Neural progenitor cell (in vitro differentiated cells): ENCODE data around the gene TWSG1. TPM values are rescaled to one million over a fixed set of nuclear protein-coding genes. Genes with fewer than 3 reads are reported as not detected.
"Not testable (repeated sequence)": the region's sequence is repeated elsewhere in the genome, so short reads cannot be mapped to it uniquely, and the experiment has no call there.

ENCODE experiments used
- DNase-seq: peaks from one replicate; pipeline ENCODE4 v3.0.0-alpha.2; 2016; ENCODE audit warnings: low spot score
- H2AFZ ChIP-seq: fragments of 200-600 bp; sonication (generic); replicated peaks from 2 replicates; pipeline ENCODE4 v1.6.1; 2016; ENCODE audit warnings: antibody characterized with exemption
- H3F3A ChIP-seq: fragments of 200-600 bp; sonication (generic); 2 replicates; pipeline ENCODE4 v1.6.1; 2016; ENCODE audit warnings: antibody characterized with exemption, low read depth
- H3K27ac ChIP-seq: fragments of 200-600 bp; sonication (generic); 2 replicates; pipeline ENCODE4 v1.5.1; 2016; ENCODE audit warnings: mild to moderate bottlenecking
- H3K27me3 ChIP-seq: fragments of 200-600 bp; sonication (generic); 2 replicates; pipeline ENCODE4 v1.6.1; 2016; ENCODE audit warnings: mild to moderate bottlenecking, moderate library complexity
- H3K36me3 ChIP-seq: fragments of 200-600 bp; sonication (generic); 2 replicates; pipeline ENCODE4 v1.5.1; 2016
- H3K4me1 ChIP-seq: fragments of 200-600 bp; sonication (generic); 2 replicates; pipeline ENCODE4 v1.6.1; 2016; ENCODE audit warnings: mixed run types
- H3K4me2 ChIP-seq: fragments of 200-600 bp; sonication (generic); 2 replicates; pipeline ENCODE4 v1.6.1; 2016
- H3K4me3 ChIP-seq: fragments of 200-600 bp; sonication (generic); 2 replicates; pipeline ENCODE4 v1.5.1; 2016
- H3K79me2 ChIP-seq: fragments of 200-600 bp; sonication (generic); 2 replicates; pipeline ENCODE4 v1.6.1; 2016; ENCODE audit warnings: low read depth
- H3K9ac ChIP-seq: fragments of 200-600 bp; sonication (generic); 2 replicates; pipeline ENCODE4 v1.6.1; 2016
- H3K9me3 ChIP-seq: fragments of 200-600 bp; sonication (generic); 2 replicates; pipeline ENCODE4 v1.5.1; 2016; ENCODE audit warnings: low read depth
- H4K20me1 ChIP-seq: fragments of 200-600 bp; sonication (generic); 2 replicates; pipeline ENCODE4 v1.6.1; 2016; ENCODE audit warnings: low read depth
- H3K27ac Mint-ChIP-seq: 3 replicates; pipeline ENCODE4 v1.8.0; 2021; ENCODE audit warnings: mixed read lengths
- H3K27me3 Mint-ChIP-seq: 2 replicates; pipeline ENCODE4 v1.8.0; 2022; ENCODE audit warnings: low read depth, mild to moderate bottlenecking, inconsistent platforms, moderate library complexity, mixed read lengths; ENCODE audit not compliant: insufficient read depth
- H3K36me3 Mint-ChIP-seq: 3 replicates; pipeline ENCODE4 v1.8.0; 2021; ENCODE audit warnings: mixed read lengths
- H3K4me1 Mint-ChIP-seq: 3 replicates; pipeline ENCODE4 v1.8.0; 2021; ENCODE audit warnings: mixed read lengths
- H3K4me3 Mint-ChIP-seq: 3 replicates; pipeline ENCODE4 v1.8.0; 2021; ENCODE audit warnings: mild to moderate bottlenecking, moderate library complexity, mixed read lengths
- H3K9me3 Mint-ChIP-seq: 3 replicates; pipeline ENCODE4 v1.8.0; 2020; ENCODE audit warnings: mixed read lengths
- EZH2 ChIP-seq: fragments of 200-600 bp; sonication (generic); IDR thresholded peaks from 2 replicates; pipeline ENCODE4 v1.6.1; 2017; ENCODE audit warnings: antibody characterized with exemption, mild to moderate bottlenecking, moderate library complexity
- EZH2phosphoT487 ChIP-seq: fragments of 200-600 bp; sonication (generic); IDR thresholded peaks from 2 replicates; pipeline ENCODE4 v1.6.1; 2017; ENCODE audit warnings: antibody characterized with exemption
- total RNA-seq: library from RNA; depleted of rRNA; stranded (reverse); fragments of >200 nt; gene quantifications from 2 replicates; pipeline ENCODE4 v1.2.3, GENCODE V29; 2015; ENCODE audit warnings: low replicate concordance
- TF ChIP-seq, protein P1 (sequence below): fragments of 200-600 bp; sonication (generic); IDR thresholded peaks from 2 replicates; pipeline ENCODE4 v1.5.1; 2017; ENCODE audit warnings: antibody characterized with exemption, mild to moderate bottlenecking

TWSG1 gene
- total RNA-seq, 1 donor from 2014 or later, result 87.9 TPM

DNA sequence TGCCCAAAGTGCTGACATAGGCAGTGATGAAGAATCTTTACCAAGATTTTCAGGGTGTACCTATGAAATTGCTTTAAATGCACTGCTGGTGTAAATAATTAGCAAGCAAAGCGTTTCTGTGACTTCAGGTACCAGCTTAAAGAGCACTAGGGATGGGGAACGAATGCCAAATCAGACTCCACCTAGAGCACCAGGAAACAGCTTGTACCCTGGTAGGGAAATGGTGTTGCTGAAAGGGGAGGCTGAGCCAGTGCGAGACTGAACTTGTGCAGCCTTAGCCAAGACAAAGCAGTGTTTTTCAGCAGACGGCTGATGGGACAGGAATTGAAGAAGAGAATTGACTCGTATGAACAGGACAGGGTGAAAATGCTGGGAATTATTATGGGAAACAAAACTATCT, 65.6 kb downstream of the TWSG1 start:
- Histone ChIP-seq H3K4me2 (no peak overlapping the region), H3K27me3 (no peaks in the 10 kb centered on the region), H3K4me3 (no peak overlapping the region), H3F3A (peaks cover 9% of the 10 kb centered on the region), H3K9ac (no peak overlapping the region), H4K20me1 (no peaks in the 10 kb centered on the region), H3K79me2 (no peaks in the 10 kb centered on the region), H3K36me3 (no peaks in the 10 kb centered on the region), H2AFZ (no peak overlapping the region), H3K9me3 (no peaks in the 10 kb centered on the region), H3K4me1 (no peaks in the 10 kb centered on the region), H3K27ac (no peak overlapping the region)
- no peaks in the 10 kb centered on the region for H3K9me3 Mint-ChIP-seq
- no peak overlapping the region for H3K4me3 Mint-ChIP-seq
- TF ChIP-seq EZH2phosphoT487 (no peak), EZH2 (no peak)
- TF ChIP-seq, protein P1, sequence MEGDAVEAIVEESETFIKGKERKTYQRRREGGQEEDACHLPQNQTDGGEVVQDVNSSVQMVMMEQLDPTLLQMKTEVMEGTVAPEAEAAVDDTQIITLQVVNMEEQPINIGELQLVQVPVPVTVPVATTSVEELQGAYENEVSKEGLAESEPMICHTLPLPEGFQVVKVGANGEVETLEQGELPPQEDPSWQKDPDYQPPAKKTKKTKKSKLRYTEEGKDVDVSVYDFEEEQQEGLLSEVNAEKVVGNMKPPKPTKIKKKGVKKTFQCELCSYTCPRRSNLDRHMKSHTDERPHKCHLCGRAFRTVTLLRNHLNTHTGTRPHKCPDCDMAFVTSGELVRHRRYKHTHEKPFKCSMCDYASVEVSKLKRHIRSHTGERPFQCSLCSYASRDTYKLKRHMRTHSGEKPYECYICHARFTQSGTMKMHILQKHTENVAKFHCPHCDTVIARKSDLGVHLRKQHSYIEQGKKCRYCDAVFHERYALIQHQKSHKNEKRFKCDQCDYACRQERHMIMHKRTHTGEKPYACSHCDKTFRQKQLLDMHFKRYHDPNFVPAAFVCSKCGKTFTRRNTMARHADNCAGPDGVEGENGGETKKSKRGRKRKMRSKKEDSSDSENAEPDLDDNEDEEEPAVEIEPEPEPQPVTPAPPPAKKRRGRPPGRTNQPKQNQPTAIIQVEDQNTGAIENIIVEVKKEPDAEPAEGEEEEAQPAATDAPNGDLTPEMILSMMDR, result no peak
- no peak overlapping the region for H3K27ac Mint-ChIP-seq
- H3K36me3 Mint-ChIP-seq, result peaks cover 22% of the 10 kb centered on the region
- no peaks in the 10 kb centered on the region for H3K4me1 Mint-ChIP-seq
- H3K27me3 Mint-ChIP-seq, result peaks cover 3% of the 10 kb centered on the region
- no peak for DNase-seq

DNA sequence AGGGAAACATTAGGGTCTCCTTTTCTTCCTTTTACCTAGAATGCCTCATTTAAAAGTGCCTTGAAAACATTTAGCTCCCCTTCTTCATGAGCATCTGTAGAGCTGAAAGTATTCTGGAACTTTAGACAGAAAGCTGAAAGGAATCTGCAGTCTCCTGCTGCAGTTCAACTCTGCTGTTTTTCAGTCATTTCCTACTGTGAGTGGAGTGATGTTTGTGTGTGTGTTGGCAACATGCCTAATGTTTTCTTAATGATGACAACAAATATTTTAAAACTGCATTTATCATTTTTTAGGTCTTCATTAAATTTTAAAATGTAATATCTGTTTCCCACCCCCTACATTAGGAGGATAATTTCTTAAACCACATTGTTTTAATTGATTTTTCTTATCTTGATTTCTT, 66.6 kb downstream of the TWSG1 start:
- H3K4me2 ChIP-seq, result no peak overlapping the region
- no peaks in the 10 kb centered on the region for H3K27me3 ChIP-seq
- no peak overlapping the region for H2AFZ ChIP-seq
- no peak overlapping the region for H3K9ac ChIP-seq
- peaks cover 9% of the 10 kb centered on the region for H3F3A ChIP-seq
- no peaks in the 10 kb centered on the region for H3K79me2 ChIP-seq
- no peaks in the 10 kb centered on the region for H3K4me1 ChIP-seq
- no peak for DNase-seq
- H3K4me1 Mint-ChIP-seq, result no peaks in the 10 kb centered on the region
- H3K9me3 Mint-ChIP-seq, result no peaks in the 10 kb centered on the region
- no peaks in the 10 kb centered on the region for H3K9me3 ChIP-seq
- H3K27ac ChIP-seq, result no peak overlapping the region
- no peak overlapping the region for H3K27ac Mint-ChIP-seq
- H3K27me3 Mint-ChIP-seq, result peaks cover 3% of the 10 kb centered on the region
- H4K20me1 ChIP-seq, result no peaks in the 10 kb centered on the region
- no peak overlapping the region for H3K4me3 Mint-ChIP-seq
- H3K36me3 Mint-ChIP-seq, result peaks cover 20% of the 10 kb centered on the region
- H3K36me3 ChIP-seq, result no peaks in the 10 kb centered on the region
- H3K4me3 ChIP-seq, result no peak overlapping the region
- TF ChIP-seq EZH2phosphoT487, result no peak

DNA sequence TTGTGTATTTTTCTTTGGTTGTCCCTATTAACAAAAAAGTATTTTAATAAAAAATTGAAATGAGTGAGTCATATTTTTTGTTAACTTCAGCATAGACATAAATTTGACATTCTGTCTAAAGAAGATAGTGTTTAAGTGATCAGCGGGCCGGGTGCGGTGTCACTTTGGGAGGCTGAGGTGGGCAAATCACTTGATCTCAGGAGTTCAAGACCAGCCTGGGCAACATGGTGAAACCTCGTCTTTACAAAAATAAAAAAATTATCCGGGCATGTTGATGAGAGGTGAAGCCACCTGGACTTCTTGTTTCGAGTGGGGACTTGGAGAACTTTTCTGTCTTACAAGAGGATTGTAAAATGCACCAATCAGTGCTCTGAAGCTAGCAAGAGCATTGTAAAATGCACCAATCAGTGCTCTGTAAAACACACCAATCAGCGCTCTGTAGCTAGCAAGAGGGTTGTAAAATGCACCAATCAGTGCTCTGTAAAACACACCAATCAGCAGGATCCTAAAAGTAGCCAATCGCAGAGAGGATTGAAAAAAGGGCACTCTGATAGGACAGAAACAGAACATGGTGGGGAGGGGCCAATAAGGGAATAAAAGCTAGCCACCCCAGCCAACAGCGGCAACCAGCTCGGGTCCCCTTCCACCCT, 67.9 kb downstream of the TWSG1 start:
- not testable (repeated sequence) for H3K27ac ChIP-seq, H3K27me3 ChIP-seq, H3K4me1 Mint-ChIP-seq, H3K79me2 ChIP-seq, H3K4me3 Mint-ChIP-seq, H3K4me1 ChIP-seq, H3K27ac Mint-ChIP-seq, H2AFZ ChIP-seq, H3K27me3 Mint-ChIP-seq, DNase-seq, H3K9me3 ChIP-seq, H3K36me3 ChIP-seq, H3K9me3 Mint-ChIP-seq, H3K4me3 ChIP-seq, H3K4me2 ChIP-seq, H3K9ac ChIP-seq, H4K20me1 ChIP-seq, H3F3A ChIP-seq
- peaks cover 12% of the 10 kb centered on the region for H3K36me3 Mint-ChIP-seq

DNA sequence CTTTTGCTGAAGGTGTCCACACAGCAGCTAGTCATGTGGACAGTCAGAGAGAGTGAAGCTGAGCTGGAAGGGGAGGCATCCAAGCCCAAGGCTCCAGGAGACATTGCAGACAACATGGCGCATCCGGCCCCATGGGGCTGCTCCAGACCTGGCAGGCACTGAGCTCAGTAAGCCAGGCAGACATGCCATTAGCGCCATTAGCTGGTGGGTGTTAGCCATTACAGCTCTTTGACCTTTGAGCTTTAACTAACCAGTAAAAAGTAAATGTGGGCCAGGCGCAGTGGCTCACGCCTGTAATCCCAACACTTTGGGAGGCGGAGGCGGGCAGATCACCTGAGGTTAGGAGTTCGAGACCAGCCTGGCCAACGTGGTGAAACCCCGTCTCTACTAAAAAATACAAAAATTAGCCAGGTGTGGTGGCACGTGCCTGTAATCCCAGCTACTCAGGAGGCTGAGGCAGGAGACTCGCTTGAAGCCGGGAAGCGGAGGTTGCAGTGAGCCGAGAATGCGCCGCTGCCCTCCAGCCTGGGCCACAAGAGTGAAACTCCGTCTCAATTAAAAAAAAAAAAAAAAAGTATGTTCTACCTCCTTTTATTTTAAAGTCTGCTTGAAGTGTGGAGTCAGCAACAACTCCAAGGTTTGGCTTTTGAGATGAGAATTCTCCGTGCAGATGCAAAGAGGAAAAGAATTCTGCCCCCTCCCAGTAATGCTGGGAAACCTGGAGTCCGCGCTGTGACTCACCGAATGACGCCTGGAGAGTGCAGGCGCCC, 69.4 kb downstream of the TWSG1 start:
- H3K4me3 Mint-ChIP-seq, result no peak overlapping the region
- H3K36me3 ChIP-seq, result no peaks in the 10 kb centered on the region
- H3F3A ChIP-seq, result peaks cover 9% of the 10 kb centered on the region
- H3K9me3 Mint-ChIP-seq, result no peaks in the 10 kb centered on the region
- H3K27ac ChIP-seq, result no peak overlapping the region
- no peak overlapping the region for H3K9ac ChIP-seq
- H3K4me2 ChIP-seq, result no peak overlapping the region
- H3K27me3 Mint-ChIP-seq, result peaks cover 3% of the 10 kb centered on the region
- no peak overlapping the region for H3K4me3 ChIP-seq
- no peaks in the 10 kb centered on the region for H3K27me3 ChIP-seq
- no peaks in the 10 kb centered on the region for H3K4me1 Mint-ChIP-seq
- TF ChIP-seq EZH2phosphoT487, result no peak
- TF ChIP-seq, protein P1, result peak; percentile 27
- peaks cover 12% of the 10 kb centered on the region for H3K36me3 Mint-ChIP-seq
- no peak overlapping the region for H2AFZ ChIP-seq
- no peaks in the 10 kb centered on the region for H4K20me1 ChIP-seq
- no peaks in the 10 kb centered on the region for H3K4me1 ChIP-seq
- H3K9me3 ChIP-seq, result peaks cover 3% of the 10 kb centered on the region
- DNase-seq, result peak; percentile 26
- H3K27ac Mint-ChIP-seq, result peak overlapping the region; percentile 86
- H3K79me2 ChIP-seq, result no peaks in the 10 kb centered on the region
